Neutrophil (primary cell): ENCODE data around the gene MCIDAS.

Source experiments
- H3K27ac ChIP-seq: fragments of 200-600 bp; sonication (generic); 2 replicates; pipeline ENCODE4 v1.5.1; 2016; ENCODE audit warnings: mild to moderate bottlenecking, moderate library complexity
- H3K27me3 ChIP-seq: fragments of 200-600 bp; sonication (generic); 2 replicates; pipeline ENCODE4 v1.6.0; 2016; ENCODE audit warnings: mild to moderate bottlenecking
- H3K36me3 ChIP-seq: fragments of 200-600 bp; sonication (generic); 2 replicates; pipeline ENCODE4 v1.5.1; 2017
- H3K4me1 ChIP-seq, 2 experiments: fragments of 200-600 bp in 1 of 2; sonication (generic) in 1 of 2; 1 replicate in 1 of 2; 2 replicates in 1 of 2; pipeline versions ENCODE4 v1.5.1 to v1.6.1; 2013 to 2016; ENCODE audit warnings: low read depth in 1 of 2, low read length in 1 of 2, mild to moderate bottlenecking in 1 of 2, moderate library complexity in 1 of 2; ENCODE audit not compliant: control insufficient read depth in 1 of 2, insufficient read depth in 1 of 2
- H3K4me3 ChIP-seq, 2 experiments: fragments of 200-600 bp in 1 of 2; sonication (generic) in 1 of 2; 1 replicate in 1 of 2; 2 replicates in 1 of 2; pipeline ENCODE4 v1.5.1; 2013 to 2016; ENCODE audit warnings: low read depth in 1 of 2, low read length in 1 of 2, mild to moderate bottlenecking in 1 of 2, moderate library complexity in 1 of 2
- H3K9me3 ChIP-seq: fragments of 200-600 bp; sonication (generic); 2 replicates; pipeline ENCODE4 v1.5.1; 2016
- TF ChIP-seq, protein P1 (sequence below): fragments of 200-600 bp; sonication (generic); IDR thresholded peaks from 2 replicates; pipeline ENCODE4 v1.5.1; 2016; ENCODE audit warnings: antibody characterized with exemption

MCIDAS gene

DNA sequence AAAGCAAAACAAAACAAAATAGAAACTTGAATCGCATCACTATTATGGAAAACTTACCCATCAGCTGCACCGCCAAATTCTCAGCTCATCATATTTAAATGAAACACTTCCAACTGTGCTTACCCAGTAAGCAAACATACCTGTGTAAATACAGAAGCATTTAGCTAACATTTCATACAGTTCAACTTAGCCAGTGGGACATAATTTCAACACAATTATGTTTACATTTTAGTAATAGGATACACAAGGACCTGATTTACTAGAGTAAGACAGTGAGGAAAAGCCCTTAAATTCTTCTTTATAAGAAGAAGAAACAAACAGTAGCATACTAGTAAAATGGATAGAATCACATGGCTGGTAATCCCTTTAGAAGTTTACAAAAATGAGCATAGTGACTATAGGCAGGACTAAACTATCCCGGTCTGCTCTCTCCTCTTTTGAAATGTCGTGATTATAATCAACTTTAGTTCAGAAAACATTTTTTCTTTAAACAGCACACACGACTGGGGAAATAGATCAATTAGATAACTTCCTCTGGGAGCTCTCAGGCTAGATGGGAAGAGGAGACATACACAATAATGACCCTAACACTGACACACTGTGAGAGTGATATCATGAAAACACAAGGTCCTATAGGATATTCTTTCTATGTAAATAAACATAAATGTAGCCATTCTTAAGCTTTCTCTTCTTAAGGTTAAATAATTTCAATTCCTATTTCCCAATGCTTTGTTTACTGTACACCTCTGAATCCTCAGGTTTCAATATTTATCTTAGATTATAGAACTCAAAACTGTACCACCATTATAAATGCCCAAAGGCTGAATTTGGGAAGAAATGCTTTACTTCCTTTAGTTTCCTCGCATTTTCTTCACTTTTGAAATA lies 38.2 kb downstream of the MCIDAS start:
- H3K27ac ChIP-seq = no peak overlapping the region
- no peak overlapping the region for H3K4me3 ChIP-seq
- TF ChIP-seq, protein P1, sequence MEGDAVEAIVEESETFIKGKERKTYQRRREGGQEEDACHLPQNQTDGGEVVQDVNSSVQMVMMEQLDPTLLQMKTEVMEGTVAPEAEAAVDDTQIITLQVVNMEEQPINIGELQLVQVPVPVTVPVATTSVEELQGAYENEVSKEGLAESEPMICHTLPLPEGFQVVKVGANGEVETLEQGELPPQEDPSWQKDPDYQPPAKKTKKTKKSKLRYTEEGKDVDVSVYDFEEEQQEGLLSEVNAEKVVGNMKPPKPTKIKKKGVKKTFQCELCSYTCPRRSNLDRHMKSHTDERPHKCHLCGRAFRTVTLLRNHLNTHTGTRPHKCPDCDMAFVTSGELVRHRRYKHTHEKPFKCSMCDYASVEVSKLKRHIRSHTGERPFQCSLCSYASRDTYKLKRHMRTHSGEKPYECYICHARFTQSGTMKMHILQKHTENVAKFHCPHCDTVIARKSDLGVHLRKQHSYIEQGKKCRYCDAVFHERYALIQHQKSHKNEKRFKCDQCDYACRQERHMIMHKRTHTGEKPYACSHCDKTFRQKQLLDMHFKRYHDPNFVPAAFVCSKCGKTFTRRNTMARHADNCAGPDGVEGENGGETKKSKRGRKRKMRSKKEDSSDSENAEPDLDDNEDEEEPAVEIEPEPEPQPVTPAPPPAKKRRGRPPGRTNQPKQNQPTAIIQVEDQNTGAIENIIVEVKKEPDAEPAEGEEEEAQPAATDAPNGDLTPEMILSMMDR = no peak
- no peaks in the 10 kb centered on the region for H3K4me1 ChIP-seq
- H3K27me3 ChIP-seq = peaks cover 100% of the 10 kb centered on the region
- no peaks in the 10 kb centered on the region for H3K36me3 ChIP-seq
- H3K9me3 ChIP-seq = no peaks in the 10 kb centered on the region

DNA sequence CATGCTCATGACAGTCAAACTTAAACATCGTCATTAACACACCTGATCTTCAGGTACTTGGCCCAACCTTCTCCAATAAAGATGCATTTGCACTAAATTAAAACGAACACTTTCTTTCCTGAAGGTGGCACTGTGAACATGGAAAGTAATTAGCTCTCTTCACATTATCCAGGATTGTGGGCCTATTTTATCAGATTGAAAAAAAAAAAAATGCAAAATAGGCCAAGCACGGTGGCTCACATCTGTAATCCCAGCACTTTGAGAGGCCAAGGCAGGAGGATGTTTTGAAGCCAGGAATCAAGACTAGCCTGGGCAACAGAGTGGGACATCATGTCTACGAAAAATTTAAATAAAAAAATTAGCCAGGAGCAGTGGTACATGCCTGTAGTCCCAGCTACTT lies 39.7 kb downstream of the MCIDAS start:
- TF ChIP-seq, protein P1 = no peak
- Histone ChIP-seq H3K9me3 (no peaks in the 10 kb centered on the region), H3K36me3 (no peaks in the 10 kb centered on the region), H3K27ac (no peak overlapping the region), H3K4me3 (no peak overlapping the region), H3K4me1 (no peaks in the 10 kb centered on the region), H3K27me3 (peaks cover 100% of the 10 kb centered on the region)

DNA sequence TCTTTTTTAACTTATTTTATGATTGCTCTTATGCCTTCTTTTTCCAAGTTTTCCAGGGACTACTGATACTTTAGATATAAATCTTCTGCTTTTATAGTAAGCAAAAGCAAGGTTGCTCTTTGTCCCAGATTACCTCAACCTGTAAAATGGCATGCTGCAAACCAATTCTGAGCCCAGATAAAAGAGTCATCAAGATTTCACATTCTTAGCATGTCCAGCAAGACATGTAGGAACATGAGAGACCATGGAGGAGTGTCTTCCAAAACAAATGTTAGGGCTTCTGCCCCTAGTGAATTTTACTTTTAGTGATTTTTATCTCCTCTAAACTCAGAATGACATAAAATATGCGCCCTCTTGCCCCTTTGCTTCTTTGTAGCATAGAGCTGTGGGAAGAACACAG lies 47.1 kb downstream of the MCIDAS start:
- H3K4me1 ChIP-seq = peaks cover 10 to 13% of the 10 kb centered on the region in 2 experiments
- H3K27ac ChIP-seq = no peak overlapping the region
- no peak overlapping the region for H3K4me3 ChIP-seq
- no peaks in the 10 kb centered on the region for H3K36me3 ChIP-seq
- H3K27me3 ChIP-seq = peaks cover 100% of the 10 kb centered on the region
- TF ChIP-seq, protein P1 = no peak
- no peaks in the 10 kb centered on the region for H3K9me3 ChIP-seq

DNA sequence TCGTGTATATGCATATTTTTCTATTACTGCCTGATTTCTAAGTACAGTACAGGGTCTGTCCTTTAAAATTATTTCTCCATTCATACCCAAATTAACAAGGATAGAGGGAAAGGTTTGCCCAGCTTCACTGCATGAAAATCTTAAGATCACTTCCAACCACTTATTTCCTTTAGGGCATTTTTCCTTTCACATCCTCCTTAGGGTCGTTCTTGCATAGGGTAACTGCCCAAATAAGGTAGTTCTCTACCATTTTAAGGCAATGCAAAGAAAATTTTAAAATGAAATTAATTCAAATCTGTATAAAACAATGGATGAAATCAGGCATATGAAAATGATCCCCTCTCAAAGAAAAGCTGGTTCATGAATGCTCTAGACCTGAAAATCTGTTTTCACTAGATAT lies 50.0 kb downstream of the MCIDAS start:
- no peaks in the 10 kb centered on the region for H3K9me3 ChIP-seq
- H3K4me3 ChIP-seq = no peak overlapping the region
- TF ChIP-seq, protein P1 = no peak
- no peaks in the 10 kb centered on the region for H3K36me3 ChIP-seq
- H3K27ac ChIP-seq = no peak overlapping the region
- H3K27me3 ChIP-seq = peaks cover 100% of the 10 kb centered on the region
- peaks cover 26 to 28% of the 10 kb centered on the region in 2 experiments for H3K4me1 ChIP-seq

DNA sequence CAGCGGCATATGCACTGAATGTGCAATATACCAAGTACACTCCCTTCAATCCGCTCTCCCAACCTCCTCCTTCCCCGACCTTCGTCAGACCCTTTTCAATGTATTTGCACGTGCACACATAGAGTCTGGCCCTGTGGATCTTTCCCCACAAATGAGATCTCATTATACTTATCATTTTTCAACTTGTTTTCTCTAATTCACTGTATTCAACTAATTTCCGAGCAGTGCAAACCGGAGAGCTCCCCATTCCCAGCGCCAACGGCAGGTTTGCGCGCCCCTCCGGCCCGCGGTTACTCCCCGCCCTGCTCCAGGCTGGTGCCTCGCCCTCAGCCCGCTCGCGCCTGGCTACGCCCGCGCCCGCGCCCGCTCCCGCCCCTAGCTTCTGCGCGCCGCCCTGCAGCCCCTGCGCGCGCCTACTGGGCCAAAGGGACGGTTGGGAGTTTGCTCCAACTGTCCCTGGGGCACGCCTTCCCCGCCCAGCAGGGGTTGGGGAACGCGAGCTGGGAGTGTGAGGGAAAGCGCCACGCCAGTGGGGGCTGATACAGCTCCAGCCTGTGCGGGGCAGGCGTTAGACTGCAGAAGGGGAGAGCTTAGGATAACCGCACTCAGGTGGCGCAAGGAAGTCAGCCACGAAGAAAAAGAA lies 50.8 kb downstream of the MCIDAS start:
- Histone ChIP-seq H3K4me3 (no peak overlapping the region), H3K4me1 (peaks cover 28 to 29% of the 10 kb centered on the region in 2 experiments), H3K27me3 (peaks cover 100% of the 10 kb centered on the region)

More for the DNA sequence above, 50.8 kb downstream of the MCIDAS start:
- no peak overlapping the region for H3K27ac ChIP-seq
- H3K9me3 ChIP-seq = no peaks in the 10 kb centered on the region
- TF ChIP-seq, protein P1 = no peak
- H3K36me3 ChIP-seq = no peaks in the 10 kb centered on the region
